ENCODE data around the gene DDX23.

Gene DDX23

DNA sequence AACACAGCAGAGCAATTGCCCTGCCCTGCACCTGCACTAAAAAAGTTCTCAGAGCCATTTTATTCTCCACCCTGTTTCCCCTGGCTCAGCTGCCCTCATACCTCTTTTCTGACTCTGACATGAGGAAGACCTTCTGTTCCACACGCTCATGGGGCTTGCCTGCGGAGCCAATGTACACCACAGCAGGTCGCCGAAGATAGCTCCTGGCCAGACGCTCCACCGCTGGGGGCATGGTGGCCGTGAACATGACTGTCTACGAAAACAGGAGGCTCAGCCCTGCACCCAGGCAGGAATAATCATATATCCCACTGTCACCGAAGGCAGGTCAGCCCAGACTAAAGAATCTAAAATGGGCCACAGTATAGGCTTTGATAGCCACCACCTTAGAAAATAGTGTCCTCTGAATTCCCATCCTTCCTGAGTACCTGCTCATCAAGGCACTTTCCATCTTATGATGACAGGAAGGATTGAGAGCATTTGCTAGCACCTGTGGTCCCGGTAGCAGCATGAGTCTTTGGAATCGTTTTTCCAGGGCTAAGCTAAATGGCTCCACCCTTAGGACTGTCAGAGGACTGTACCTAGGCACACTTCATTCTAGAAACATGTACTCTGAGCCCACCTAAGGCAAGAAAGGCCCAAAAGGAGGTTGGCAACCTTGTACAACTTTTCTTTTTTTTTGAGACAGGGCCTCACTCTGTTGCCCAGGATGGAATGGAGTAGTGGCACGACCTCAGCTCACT is 19.5 kb downstream of the DDX23 start:
- Histone ChIP-seq H3K4me1 (ENCODE audit: control insufficient read depth, insufficient read depth, low read length) (no peaks in the 10 kb centered on the region), H3K36me3 (ENCODE audit: control insufficient read depth, insufficient read depth, low read length) (peaks cover 97% of the 10 kb centered on the region), H3K9me3 (ENCODE audit: control insufficient read depth, insufficient read depth, low read depth, low read length) (no peaks in the 10 kb centered on the region)

DNA sequence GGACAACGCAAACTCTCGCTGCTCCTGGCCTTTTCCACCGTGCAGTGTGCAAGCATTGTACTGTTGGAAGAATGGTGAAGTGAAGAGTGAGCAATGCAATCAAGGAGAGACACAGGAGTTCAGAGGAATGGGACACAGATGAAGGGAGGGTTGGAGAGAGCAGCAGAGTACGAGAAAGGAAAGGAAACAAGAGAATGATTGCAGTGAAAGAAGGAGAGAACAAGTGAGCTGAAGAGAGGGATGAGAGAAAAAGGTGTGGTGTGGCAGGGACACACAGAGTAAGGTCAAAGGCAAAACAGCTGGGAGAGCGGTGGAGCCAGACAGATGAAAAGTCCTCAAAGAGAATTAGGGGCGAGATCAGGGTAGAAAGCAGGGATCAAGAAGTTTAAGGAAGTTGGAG is 20.7 kb downstream of the DDX23 start:
- Histone ChIP-seq H3K27me3 (ENCODE audit: control insufficient read depth, insufficient read depth, low read length) (no peaks in the 10 kb centered on the region), H3K9me3 (ENCODE audit: control insufficient read depth, insufficient read depth, low read depth, low read length) (no peaks in the 10 kb centered on the region), H3K27ac (ENCODE audit: low read depth, low read length) (no peak overlapping the region), H3K9ac (ENCODE audit: low read length) (no peak overlapping the region), H3K4me1 (ENCODE audit: control insufficient read depth, insufficient read depth, low read length) (no peaks in the 10 kb centered on the region), H3K4me3 (ENCODE audit: low read depth, low read length) (no peak overlapping the region), H3K36me3 (ENCODE audit: control insufficient read depth, insufficient read depth, low read length) (peaks cover 89% of the 10 kb centered on the region)

More for the DNA sequence above, 19.5 kb downstream of the DDX23 start:
- Histone ChIP-seq H3K27me3 (ENCODE audit: control insufficient read depth, insufficient read depth, low read length) (no peaks in the 10 kb centered on the region), H3K27ac (ENCODE audit: low read depth, low read length) (no peak overlapping the region), H3K9ac (ENCODE audit: low read length) (no peak overlapping the region), H3K4me3 (ENCODE audit: low read depth, low read length) (no peak overlapping the region)

DNA sequence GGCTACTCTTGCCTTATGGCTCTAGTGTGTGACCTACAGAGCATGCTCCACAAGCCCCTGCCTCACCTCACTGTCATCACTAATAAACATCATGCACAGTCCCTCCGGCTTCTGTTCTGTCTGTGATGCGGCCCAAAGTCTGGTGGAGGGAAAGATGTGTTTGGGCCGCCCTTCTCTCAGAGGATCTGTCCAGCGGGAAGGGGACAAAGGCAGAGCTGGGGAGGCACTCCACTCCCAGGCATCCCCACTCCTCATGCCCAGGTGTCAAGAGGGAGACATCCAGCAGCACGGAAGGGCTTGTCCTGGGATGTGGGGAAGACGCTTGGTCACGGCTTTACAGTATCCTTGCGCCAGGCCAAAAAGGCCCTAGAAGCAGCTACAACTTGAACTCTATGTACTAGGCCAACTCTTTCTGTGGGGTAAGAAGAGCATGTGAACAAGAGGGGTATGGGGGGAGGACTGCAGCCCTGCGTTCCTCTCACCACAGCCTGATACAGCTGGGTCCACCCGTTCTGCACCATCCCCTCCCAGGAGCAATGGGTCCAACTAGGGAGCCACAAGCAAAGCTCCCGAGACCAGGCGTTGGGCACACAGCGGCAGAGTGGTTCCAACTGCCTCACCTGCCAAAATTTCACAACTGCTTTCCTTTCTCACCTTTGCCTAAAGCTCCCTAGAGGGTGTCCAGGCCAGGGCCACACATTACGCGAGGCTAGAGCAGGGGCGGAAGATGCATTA is 23.0 kb downstream of the DDX23 start:
- peaks cover 5% of the 10 kb centered on the region; the same call in 1 of the 2 replicates for H3K4me1 ChIP-seq (ENCODE audit: control insufficient read depth, insufficient read depth, low read length)
- peaks cover 78% of the 10 kb centered on the region for H3K36me3 ChIP-seq (ENCODE audit: control insufficient read depth, insufficient read depth, low read length)
- no peaks in the 10 kb centered on the region for H3K27me3 ChIP-seq (ENCODE audit: control insufficient read depth, insufficient read depth, low read length)
- no peak overlapping the region for H3K9ac ChIP-seq (ENCODE audit: low read length)
- no peak overlapping the region for H3K27ac ChIP-seq (ENCODE audit: low read depth, low read length)
- H3K9me3 ChIP-seq (ENCODE audit: control insufficient read depth, insufficient read depth, low read depth, low read length): no peaks in the 10 kb centered on the region
- H3K4me3 ChIP-seq (ENCODE audit: low read depth, low read length): no peak overlapping the region

DNA sequence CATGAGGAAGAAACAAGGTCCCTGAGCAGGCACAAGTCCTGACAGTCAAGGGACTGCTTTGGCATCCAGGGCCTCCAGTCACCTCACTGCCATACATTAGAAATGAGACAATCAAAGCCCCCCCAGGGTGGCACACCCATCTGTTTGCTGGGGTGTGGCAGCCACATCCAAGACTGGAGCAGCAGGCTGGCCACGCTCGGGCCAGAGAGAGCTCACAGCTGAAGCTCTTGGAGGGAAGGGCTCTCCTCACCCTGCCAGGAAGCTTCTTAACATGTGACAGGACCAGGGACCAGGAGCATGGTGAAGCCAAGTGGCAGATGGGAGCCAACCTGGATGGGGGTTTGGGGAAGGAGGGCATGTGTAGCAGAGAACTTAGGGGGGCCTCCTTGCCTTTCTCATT is 23.7 kb downstream of the DDX23 start:
- H3K27me3 ChIP-seq (ENCODE audit: control insufficient read depth, insufficient read depth, low read length): no peaks in the 10 kb centered on the region
- H3K27ac ChIP-seq (ENCODE audit: low read depth, low read length): no peak overlapping the region
- peaks cover 8% of the 10 kb centered on the region; the same call in 1 of the 2 replicates for H3K4me1 ChIP-seq (ENCODE audit: control insufficient read depth, insufficient read depth, low read length)
- no peak overlapping the region for H3K4me3 ChIP-seq (ENCODE audit: low read depth, low read length)
- H3K36me3 ChIP-seq (ENCODE audit: control insufficient read depth, insufficient read depth, low read length): peaks cover 70% of the 10 kb centered on the region
- H3K9me3 ChIP-seq (ENCODE audit: control insufficient read depth, insufficient read depth, low read depth, low read length): no peaks in the 10 kb centered on the region
- no peak overlapping the region for H3K9ac ChIP-seq (ENCODE audit: low read length)

DNA sequence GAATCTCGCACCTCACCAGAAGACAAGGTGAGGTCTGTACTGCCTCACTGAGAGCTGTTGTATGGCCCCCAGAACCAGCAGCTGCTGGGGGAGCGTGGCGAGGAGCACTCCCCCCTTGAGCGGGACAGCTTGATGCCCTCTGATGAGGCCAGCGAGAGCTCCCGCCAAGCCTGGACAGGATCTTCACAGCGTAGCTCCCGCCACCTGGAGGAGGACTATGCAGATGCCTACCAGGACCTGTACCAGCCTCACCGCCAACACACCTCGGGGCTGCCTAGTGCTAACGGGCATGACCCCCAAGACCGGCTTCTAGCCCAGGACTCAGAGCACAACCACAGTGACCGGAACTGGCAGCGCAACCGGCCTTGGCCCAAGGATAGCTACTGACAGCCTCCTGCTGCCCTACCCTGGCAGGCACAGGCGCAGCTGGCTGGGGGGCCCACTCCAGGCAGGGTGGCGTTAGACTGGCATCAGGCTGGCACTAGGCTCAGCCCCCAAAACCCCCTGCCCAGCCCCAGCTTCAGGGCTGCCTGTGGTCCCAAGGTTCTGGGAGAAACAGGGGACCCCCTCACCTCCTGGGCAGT is 24.4 kb downstream of the DDX23 start:
- peaks cover 64% of the 10 kb centered on the region for H3K36me3 ChIP-seq (ENCODE audit: control insufficient read depth, insufficient read depth, low read length)
- H3K27me3 ChIP-seq (ENCODE audit: control insufficient read depth, insufficient read depth, low read length): no peaks in the 10 kb centered on the region; the same call in 1 of the 2 replicates
- H3K4me3 ChIP-seq (ENCODE audit: low read depth, low read length): no peak overlapping the region
- no peaks in the 10 kb centered on the region for H3K9me3 ChIP-seq (ENCODE audit: control insufficient read depth, insufficient read depth, low read depth, low read length)
- no peak overlapping the region for H3K9ac ChIP-seq (ENCODE audit: low read length)
- peaks cover 8% of the 10 kb centered on the region; the same call in 1 of the 2 replicates for H3K4me1 ChIP-seq (ENCODE audit: control insufficient read depth, insufficient read depth, low read length)
- no peak overlapping the region for H3K27ac ChIP-seq (ENCODE audit: low read depth, low read length)

DNA sequence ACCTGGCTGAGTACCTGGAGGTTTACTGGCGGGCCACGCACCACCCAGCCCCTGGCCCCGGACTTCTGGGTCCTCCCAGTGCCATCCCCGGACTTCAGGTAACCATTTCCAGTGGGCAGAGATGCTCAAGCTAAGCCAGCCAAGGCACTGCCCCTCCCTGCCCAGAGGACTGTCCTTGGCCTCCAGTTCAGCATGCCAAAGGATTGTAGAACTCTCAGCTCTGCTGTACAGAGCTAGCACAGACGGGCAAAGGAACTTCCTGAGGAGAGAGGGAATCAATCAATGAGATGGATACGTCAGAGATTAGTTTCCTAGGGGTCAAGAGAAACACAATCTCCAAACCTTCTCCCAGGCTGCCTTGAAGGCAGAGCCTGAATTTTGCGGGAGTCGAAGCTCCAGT is 24.9 kb downstream of the DDX23 start:
- Histone ChIP-seq H3K36me3 (ENCODE audit: control insufficient read depth, insufficient read depth, low read length) (peaks cover 58% of the 10 kb centered on the region), H3K4me1 (ENCODE audit: control insufficient read depth, insufficient read depth, low read length) (peaks cover 8% of the 10 kb centered on the region; the same call in 1 of the 2 replicates), H3K27me3 (ENCODE audit: control insufficient read depth, insufficient read depth, low read length) (no peaks in the 10 kb centered on the region; the same call in 1 of the 2 replicates), H3K27ac (ENCODE audit: low read depth, low read length) (no peak overlapping the region), H3K9me3 (ENCODE audit: control insufficient read depth, insufficient read depth, low read depth, low read length) (no peaks in the 10 kb centered on the region), H3K9ac (ENCODE audit: low read length) (no peak overlapping the region), H3K4me3 (ENCODE audit: low read depth, low read length) (no peak overlapping the region)

DNA sequence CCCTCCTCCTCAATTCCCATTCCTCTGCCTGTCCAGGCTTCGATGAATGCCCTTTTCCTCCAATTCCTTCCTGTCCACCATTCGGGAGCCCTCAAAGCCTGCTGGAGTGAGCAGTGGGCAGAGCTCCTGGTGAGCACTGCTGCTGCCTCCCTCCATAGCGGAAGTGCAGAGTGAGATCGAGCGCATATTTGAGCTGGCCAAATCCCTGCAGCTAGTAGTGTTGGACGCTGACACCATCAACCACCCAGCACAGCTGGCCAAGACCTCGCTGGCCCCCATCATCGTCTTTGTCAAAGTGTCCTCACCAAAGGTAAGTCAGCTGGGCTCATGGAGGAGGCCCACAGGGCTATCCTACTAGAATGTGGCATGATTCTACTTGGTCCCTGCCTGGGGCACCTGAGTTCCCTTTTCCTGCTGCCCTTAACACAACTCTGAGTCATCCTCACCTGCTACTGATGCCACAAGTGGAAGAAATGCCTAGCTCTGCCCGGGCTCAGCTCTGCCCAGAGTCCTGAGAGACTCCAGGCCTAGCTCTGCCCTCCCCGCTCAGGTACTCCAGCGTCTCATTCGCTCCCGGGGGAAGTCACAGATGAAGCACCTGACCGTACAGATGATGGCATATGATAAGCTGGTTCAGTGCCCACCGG is 25.6 kb downstream of the DDX23 start:
- H3K36me3 ChIP-seq (ENCODE audit: control insufficient read depth, insufficient read depth, low read length): peaks cover 51% of the 10 kb centered on the region
- H3K27ac ChIP-seq (ENCODE audit: low read depth, low read length): no peak overlapping the region
- no peak overlapping the region for H3K9ac ChIP-seq (ENCODE audit: low read length)
- no peak overlapping the region for H3K4me3 ChIP-seq (ENCODE audit: low read depth, low read length)
- no peaks in the 10 kb centered on the region for H3K9me3 ChIP-seq (ENCODE audit: control insufficient read depth, insufficient read depth, low read depth, low read length)
- no peaks in the 10 kb centered on the region; the same call in 1 of the 2 replicates for H3K27me3 ChIP-seq (ENCODE audit: control insufficient read depth, insufficient read depth, low read length)
- H3K4me1 ChIP-seq (ENCODE audit: control insufficient read depth, insufficient read depth, low read length): peaks cover 8% of the 10 kb centered on the region; the same call in 1 of the 2 replicates

DNA sequence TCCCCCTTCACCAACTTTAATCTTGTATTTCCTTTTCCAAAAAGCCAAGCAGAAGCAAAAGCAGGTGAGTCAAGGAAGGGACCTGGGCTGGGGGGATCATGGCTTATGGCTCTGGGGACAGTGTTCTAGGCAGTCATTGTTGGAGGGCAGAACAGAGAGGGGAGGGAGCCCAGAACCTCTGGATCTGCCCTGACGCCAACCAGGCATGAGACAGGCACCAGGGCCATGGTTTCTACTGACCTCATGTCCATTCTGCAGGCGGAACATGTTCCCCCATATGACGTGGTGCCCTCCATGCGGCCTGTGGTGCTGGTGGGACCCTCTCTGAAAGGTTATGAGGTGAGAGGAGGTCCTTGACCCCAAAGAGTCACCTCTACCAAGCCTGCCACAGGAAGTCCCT is 27.1 kb downstream of the DDX23 start:
- Histone ChIP-seq H3K9ac (ENCODE audit: low read length) (no peak overlapping the region), H3K4me3 (ENCODE audit: low read depth, low read length) (no peak overlapping the region), H3K9me3 (ENCODE audit: control insufficient read depth, insufficient read depth, low read depth, low read length) (no peaks in the 10 kb centered on the region), H3K27ac (ENCODE audit: low read depth, low read length) (no peak overlapping the region), H3K36me3 (ENCODE audit: control insufficient read depth, insufficient read depth, low read length) (peaks cover 37% of the 10 kb centered on the region), H3K4me1 (ENCODE audit: control insufficient read depth, insufficient read depth, low read length) (peaks cover 14% of the 10 kb centered on the region), H3K27me3 (ENCODE audit: control insufficient read depth, insufficient read depth, low read length) (peaks cover 7% of the 10 kb centered on the region)

DNA sequence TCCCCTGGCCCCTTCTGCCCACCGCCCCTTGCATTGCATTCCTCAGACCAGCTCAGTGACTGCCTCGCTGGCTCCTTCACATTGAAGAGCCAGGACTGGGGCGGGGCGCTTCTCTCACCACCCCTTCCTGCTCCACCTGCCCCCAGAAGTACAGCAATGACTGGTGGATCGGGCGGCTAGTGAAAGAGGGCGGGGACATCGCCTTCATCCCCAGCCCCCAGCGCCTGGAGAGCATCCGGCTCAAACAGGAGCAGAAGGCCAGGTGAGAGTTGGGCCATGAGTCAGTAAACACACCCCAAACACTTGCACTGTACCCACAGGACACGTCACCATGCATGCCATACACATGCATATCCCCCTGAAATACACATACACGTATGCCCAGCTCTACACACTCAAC is 27.9 kb downstream of the DDX23 start:
- Histone ChIP-seq H3K36me3 (ENCODE audit: control insufficient read depth, insufficient read depth, low read length) (peaks cover 29% of the 10 kb centered on the region), H3K4me3 (ENCODE audit: low read depth, low read length) (no peak overlapping the region), H3K9me3 (ENCODE audit: control insufficient read depth, insufficient read depth, low read depth, low read length) (no peaks in the 10 kb centered on the region), H3K4me1 (ENCODE audit: control insufficient read depth, insufficient read depth, low read length) (peaks cover 22% of the 10 kb centered on the region), H3K27me3 (ENCODE audit: control insufficient read depth, insufficient read depth, low read length) (peaks cover 15% of the 10 kb centered on the region), H3K9ac (ENCODE audit: low read length) (no peak overlapping the region), H3K27ac (ENCODE audit: low read depth, low read length) (no peak overlapping the region)

DNA sequence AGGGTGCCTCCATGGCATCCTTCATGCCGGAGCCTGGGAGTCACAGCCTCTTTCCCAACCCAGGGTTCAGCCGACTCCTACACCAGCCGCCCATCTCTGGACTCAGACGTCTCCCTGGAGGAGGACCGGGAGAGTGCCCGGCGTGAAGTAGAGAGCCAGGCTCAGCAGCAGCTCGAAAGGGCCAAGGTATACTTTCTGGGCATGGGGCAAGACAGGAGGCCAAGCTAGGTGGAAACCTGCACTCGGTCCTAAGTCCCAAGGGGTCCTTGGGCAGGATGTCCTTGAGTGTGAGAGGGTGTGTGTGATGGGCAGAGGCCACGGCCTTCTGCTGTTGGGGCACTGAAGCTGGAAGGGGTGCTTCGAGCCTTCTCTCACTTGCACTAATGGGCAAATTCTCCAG is 28.7 kb downstream of the DDX23 start:
- H3K27ac ChIP-seq (ENCODE audit: low read depth, low read length): no peak overlapping the region
- peaks cover 19% of the 10 kb centered on the region for H3K27me3 ChIP-seq (ENCODE audit: control insufficient read depth, insufficient read depth, low read length)
- no peak overlapping the region for H3K4me3 ChIP-seq (ENCODE audit: low read depth, low read length)
- H3K9me3 ChIP-seq (ENCODE audit: control insufficient read depth, insufficient read depth, low read depth, low read length): no peaks in the 10 kb centered on the region
- peaks cover 20% of the 10 kb centered on the region for H3K36me3 ChIP-seq (ENCODE audit: control insufficient read depth, insufficient read depth, low read length)
- H3K9ac ChIP-seq (ENCODE audit: low read length): no peak overlapping the region
- H3K4me1 ChIP-seq (ENCODE audit: control insufficient read depth, insufficient read depth, low read length): peaks cover 23% of the 10 kb centered on the region
